K562 (cell line): ENCODE data around the gene CCDC61. TPM values are rescaled to one million over a fixed set of nuclear protein-coding genes. Genes with fewer than 3 reads are reported as not detected.

Experiments
- AFF1 ChIP-seq, 2 experiments: fragments of 450-650 bp; IDR thresholded peaks; 2 replicates each; pipeline ENCODE4 v1.6.1; 2018; ENCODE audit warnings: mild to moderate bottlenecking in 2 of 2, low read depth in 1 of 2; ENCODE audit not compliant: partially characterized antibody in 2 of 2
- BCOR ChIP-seq: fragments of 450-650 bp; IDR thresholded peaks from 2 replicates; pipeline ENCODE4 v1.6.1; 2016
- CHD4 ChIP-seq: fragments of 200-600 bp; sonication (generic); IDR thresholded peaks from 3 replicates; pipeline ENCODE4 v1.6.1; 2012; ENCODE audit warnings: low read depth, mild to moderate bottlenecking, mixed read lengths, low read length, inconsistent platforms; ENCODE audit not compliant: insufficient read depth, insufficient replicate concordance, poor library complexity, severe bottlenecking
- COPS2 ChIP-seq: fragments of 450-650 bp; conservative IDR thresholded peaks from 2 replicates; pipeline ENCODE4 v1.6.1; 2016; ENCODE audit warnings: mild to moderate bottlenecking, moderate library complexity
- GTF2F1 ChIP-seq: IDR thresholded peaks from 2 replicates; pipeline ENCODE4 v1.6.1; 2011; ENCODE audit warnings: low read depth, low read length, improper control_type of control experiment
- MAFG ChIP-seq: fragments of 450-650 bp; conservative IDR thresholded peaks from 2 replicates; pipeline ENCODE4 v1.6.1; 2016; ENCODE audit warnings: missing genetic modification characterization, missing compliant biosample characterization
- NR2F6 ChIP-seq: fragments of 450-650 bp; formaldehyde crosslinking; IDR thresholded peaks from 2 replicates; pipeline ENCODE4 v1.4.0; 2020; ENCODE audit warnings: mild to moderate bottlenecking
- NRF1 ChIP-seq, 2 experiments: fragments of 450-650 bp; IDR thresholded peaks in 1 of 2; conservative IDR thresholded peaks in 1 of 2; 2 replicates each; pipeline ENCODE4 v1.6.1; 2014; ENCODE audit warnings: mild to moderate bottlenecking in 2 of 2
- POLR3G ChIP-seq: IDR thresholded peaks from 2 replicates; pipeline ENCODE4 v1.6.1; 2011; ENCODE audit not compliant: insufficient read length, insufficient replicate concordance; ENCODE audit errors: extremely low read depth
- SMARCB1 ChIP-seq: IDR thresholded peaks from 2 replicates; pipeline ENCODE4 v1.6.1; 2011; ENCODE audit warnings: improper control_type of control experiment, low read depth; ENCODE audit not compliant: insufficient read length
- SREBF2 ChIP-seq: sonication (generic); formaldehyde crosslinking; IDR thresholded peaks from 2 replicates; pipeline ENCODE4 v1.4.0; 2020; ENCODE audit warnings: mild to moderate bottlenecking, missing genetic modification reagents
- SRSF1 ChIP-seq: fragments of 200-400 bp; formaldehyde crosslinking; IDR thresholded peaks from 2 replicates; pipeline ENCODE4 v1.6.1; 2017; ENCODE audit warnings: mild to moderate bottlenecking, low read depth, low read length, moderate library complexity
- ZKSCAN8 ChIP-seq: fragments of 200-800 bp; sonication (Bioruptor generic); IDR thresholded peaks from 2 replicates; pipeline ENCODE4 v1.6.1; 2016; ENCODE audit warnings: missing genetic modification characterization, missing compliant biosample characterization
- ZNF512 ChIP-seq: IDR thresholded peaks from 2 replicates; pipeline ENCODE4 v1.6.1; 2016; ENCODE audit warnings: missing genetic modification characterization, missing compliant biosample characterization
- ZNF780A ChIP-seq: fragments of 250-450 bp; sonication (Bioruptor Pico); IDR thresholded peaks from 2 replicates; pipeline ENCODE4 v1.5.0; 2021; ENCODE audit warnings: mild to moderate bottlenecking
- polyA plus RNA-seq, 8 experiments: library from polyadenylated mRNA; depleted of rRNA in 4 of 8; stranded (reverse) in 5 of 8; unstranded in 3 of 8; fragments of >200 nt; fragmentation: Nextera tagmentation in 2 of 8; fragmentation: Illumina TruSeq in 1 of 8; extraction: Ambion mirVana in 2 of 8; extraction: Trizol in 1 of 8; gene quantifications; 2 replicates each; pipeline versions ENCODE4 v1.2.1 to v1.2.3, GENCODE V29; 2011 to 2014; ENCODE audit warnings: inconsistent platforms in 1 of 8, missing spikeins in 1 of 8
- total RNA-seq, 7 experiments: library from RNA; depleted of rRNA in 6 of 7; stranded (reverse); fragments of >200 nt in 6 of 7; fragmentation: Illumina TruSeq in 2 of 7; extraction: Trizol in 2 of 7; gene quantifications; 2 replicates each; pipeline versions ENCODE4 v1.2.1 to v1.2.3, GENCODE V29; 2011 to 2021; ENCODE audit warnings: low replicate concordance in 1 of 7
- TF ChIP-seq, protein P1 (sequence below): fragments of 200-400 bp; formaldehyde crosslinking; IDR thresholded peaks from 2 replicates; pipeline ENCODE4 v1.6.1; 2017; ENCODE audit warnings: mild to moderate bottlenecking, low read depth, low read length, moderate library complexity
- TF ChIP-seq, protein P2 (sequence below): fragments of 450-650 bp; formaldehyde crosslinking; IDR thresholded peaks from 2 replicates; pipeline ENCODE4 v1.4.0; 2020; ENCODE audit warnings: mild to moderate bottlenecking, moderate library complexity
- TF ChIP-seq, protein P3 (sequence below): fragments of 450-650 bp; IDR thresholded peaks from 2 replicates; pipeline ENCODE4 v1.6.1; 2016; ENCODE audit warnings: antibody characterized with exemption

The CCDC61 gene
- total and polyA plus RNA-seq, 9 of the 15 experiments (the other 6 are each of a cell fraction or from before 2014, with no cell fraction given), result 0.07 to 27.0 (median 10.3) TPM

DNA sequence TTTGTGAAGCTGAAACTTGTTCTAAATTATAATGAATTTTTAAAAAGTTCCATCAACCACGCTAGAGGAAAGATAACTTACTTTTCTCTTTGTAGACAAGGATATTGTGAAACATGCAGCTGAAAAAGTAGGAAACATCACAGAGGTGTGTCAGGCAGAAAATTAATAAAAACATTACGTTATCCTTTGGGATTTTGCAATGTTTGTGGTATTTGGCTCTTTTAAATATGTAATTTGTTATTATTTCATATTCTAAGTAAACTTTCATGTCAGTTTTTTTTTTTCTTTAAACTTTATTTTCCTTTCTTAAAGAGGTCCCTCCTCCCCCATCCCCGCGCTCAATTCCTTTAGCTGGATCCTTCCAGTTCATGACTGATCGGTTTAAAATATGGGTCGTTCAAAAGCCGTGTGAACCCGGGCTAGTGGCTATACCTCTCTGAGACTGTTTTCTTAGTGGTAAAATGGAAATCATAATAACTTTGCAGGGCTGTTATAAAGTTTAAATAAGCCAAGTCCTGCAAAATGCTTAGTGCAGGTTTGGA, 740 bp upstream of the CCDC61 start (continued):
- TF ChIP-seq COPS2 (no peak), SMARCB1 (no peak), CHD4 (peak; percentile 44), ZKSCAN8 (no peak), ZNF780A (no peak), BCOR (peak; percentile 90), ZNF512 (tag) (peak; percentile 92), POLR3G (no peak), NRF1 (conservative IDR thresholded peaks at IDR 0.05 in 1 of 2, IDR thresholded peaks at IDR 0.05 in 1 of 2) (no peak), NR2F6 (CRISPR knock-in tag) (no peak), MAFG (no peak), SRSF1 (no peak), SREBF2 (CRISPR knock-in tag) (no peak), GTF2F1 (no peak), AFF1 (IDR thresholded peaks at IDR 0.05; ENCODE audit: low read depth in 1 of 2, partially characterized antibody in 2 of 2) (peak in 1 of 2 experiments; percentile 47)
- TF ChIP-seq, protein P1, sequence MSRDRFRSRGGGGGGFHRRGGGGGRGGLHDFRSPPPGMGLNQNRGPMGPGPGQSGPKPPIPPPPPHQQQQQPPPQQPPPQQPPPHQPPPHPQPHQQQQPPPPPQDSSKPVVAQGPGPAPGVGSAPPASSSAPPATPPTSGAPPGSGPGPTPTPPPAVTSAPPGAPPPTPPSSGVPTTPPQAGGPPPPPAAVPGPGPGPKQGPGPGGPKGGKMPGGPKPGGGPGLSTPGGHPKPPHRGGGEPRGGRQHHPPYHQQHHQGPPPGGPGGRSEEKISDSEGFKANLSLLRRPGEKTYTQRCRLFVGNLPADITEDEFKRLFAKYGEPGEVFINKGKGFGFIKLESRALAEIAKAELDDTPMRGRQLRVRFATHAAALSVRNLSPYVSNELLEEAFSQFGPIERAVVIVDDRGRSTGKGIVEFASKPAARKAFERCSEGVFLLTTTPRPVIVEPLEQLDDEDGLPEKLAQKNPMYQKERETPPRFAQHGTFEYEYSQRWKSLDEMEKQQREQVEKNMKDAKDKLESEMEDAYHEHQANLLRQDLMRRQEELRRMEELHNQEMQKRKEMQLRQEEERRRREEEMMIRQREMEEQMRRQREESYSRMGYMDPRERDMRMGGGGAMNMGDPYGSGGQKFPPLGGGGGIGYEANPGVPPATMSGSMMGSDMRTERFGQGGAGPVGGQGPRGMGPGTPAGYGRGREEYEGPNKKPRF, result no peak
- TF ChIP-seq, protein P2, sequence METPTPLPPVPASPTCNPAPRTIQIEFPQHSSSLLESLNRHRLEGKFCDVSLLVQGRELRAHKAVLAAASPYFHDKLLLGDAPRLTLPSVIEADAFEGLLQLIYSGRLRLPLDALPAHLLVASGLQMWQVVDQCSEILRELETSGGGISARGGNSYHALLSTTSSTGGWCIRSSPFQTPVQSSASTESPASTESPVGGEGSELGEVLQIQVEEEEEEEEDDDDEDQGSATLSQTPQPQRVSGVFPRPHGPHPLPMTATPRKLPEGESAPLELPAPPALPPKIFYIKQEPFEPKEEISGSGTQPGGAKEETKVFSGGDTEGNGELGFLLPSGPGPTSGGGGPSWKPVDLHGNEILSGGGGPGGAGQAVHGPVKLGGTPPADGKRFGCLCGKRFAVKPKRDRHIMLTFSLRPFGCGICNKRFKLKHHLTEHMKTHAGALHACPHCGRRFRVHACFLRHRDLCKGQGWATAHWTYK, result no peak
- TF ChIP-seq, protein P3, sequence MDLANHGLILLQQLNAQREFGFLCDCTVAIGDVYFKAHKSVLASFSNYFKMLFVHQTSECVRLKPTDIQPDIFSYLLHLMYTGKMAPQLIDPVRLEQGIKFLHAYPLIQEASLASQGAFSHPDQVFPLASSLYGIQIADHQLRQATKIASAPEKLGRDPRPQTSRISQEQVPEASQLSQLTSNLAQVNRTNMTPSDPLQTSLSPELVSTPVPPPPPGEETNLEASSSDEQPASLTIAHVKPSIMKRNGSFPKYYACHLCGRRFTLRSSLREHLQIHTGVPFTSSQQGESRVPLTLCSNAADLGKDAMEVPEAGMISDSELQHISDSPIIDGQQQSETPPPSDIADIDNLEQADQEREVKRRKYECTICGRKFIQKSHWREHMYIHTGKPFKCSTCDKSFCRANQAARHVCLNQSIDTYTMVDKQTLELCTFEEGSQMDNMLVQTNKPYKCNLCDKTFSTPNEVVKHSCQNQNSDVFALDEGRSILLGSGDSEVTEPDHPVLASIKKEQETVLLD, result no peak
